ENCODE results near the gene ETV1. TPM values are rescaled to one million over a fixed set of nuclear protein-coding genes. Genes with fewer than 3 reads are reported as not detected.

ETV1 gene
- total and polyA plus RNA-seq, 9 of the 15 experiments (the other 6 are each of a cell fraction or from before 2014, with no cell fraction given) = 7.2 to 27.4 (median 14.0) TPM

DNA sequence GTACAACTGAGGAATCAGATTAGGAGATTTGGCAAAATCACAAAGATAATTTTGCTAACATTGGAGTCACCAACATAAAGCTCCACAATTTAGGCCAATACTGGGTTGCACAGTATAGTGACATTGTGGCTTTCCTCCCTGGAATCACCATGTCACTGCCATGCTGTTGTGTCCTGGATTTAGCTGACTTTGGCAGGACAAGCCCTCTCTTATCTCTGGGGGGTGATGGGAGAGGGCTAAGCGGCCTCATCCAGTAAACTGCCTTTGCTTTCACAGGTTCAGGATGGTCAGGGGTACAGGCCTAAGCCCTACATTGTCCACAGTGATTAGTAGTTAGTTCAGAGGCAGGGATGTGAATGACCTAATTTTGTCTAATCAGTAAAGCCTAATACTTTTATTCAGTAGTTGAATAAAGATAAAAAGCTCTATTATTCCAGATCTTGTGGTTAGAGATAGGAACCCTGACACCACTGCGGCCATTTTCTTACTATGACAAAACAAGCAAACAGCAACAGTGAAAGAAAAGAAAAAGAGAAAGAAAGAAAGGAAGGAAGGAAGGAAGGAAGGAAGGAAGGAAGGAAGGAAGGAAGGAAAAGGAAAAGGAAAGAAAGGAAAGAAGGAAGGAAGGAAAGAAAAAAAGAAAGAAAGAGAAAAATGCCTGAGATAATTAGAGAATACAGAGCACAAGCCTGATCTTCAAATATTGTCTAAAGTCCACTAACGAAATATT is 140.1 kb downstream of the ETV1 start (continued):
- TF ChIP-seq, protein P1, sequence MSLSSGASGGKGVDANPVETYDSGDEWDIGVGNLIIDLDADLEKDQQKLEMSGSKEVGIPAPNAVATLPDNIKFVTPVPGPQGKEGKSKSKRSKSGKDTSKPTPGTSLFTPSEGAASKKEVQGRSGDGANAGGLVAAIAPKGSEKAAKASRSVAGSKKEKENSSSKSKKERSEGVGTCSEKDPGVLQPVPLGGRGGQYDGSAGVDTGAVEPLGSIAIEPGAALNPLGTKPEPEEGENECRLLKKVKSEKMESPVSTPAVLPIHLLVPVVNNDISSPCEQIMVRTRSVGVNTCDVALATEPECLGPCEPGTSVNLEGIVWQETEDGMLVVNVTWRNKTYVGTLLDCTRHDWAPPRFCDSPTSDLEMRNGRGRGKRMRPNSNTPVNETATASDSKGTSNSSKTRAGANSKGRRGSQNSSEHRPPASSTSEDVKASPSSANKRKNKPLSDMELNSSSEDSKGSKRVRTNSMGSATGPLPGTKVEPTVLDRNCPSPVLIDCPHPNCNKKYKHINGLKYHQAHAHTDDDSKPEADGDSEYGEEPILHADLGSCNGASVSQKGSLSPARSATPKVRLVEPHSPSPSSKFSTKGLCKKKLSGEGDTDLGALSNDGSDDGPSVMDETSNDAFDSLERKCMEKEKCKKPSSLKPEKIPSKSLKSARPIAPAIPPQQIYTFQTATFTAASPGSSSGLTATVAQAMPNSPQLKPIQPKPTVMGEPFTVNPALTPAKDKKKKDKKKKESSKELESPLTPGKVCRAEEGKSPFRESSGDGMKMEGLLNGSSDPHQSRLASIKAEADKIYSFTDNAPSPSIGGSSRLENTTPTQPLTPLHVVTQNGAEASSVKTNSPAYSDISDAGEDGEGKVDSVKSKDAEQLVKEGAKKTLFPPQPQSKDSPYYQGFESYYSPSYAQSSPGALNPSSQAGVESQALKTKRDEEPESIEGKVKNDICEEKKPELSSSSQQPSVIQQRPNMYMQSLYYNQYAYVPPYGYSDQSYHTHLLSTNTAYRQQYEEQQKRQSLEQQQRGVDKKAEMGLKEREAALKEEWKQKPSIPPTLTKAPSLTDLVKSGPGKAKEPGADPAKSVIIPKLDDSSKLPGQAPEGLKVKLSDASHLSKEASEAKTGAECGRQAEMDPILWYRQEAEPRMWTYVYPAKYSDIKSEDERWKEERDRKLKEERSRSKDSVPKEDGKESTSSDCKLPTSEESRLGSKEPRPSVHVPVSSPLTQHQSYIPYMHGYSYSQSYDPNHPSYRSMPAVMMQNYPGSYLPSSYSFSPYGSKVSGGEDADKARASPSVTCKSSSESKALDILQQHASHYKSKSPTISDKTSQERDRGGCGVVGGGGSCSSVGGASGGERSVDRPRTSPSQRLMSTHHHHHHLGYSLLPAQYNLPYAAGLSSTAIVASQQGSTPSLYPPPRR (CRISPR knock-in tag; IDR thresholded peaks at IDR 0.05; ENCODE audit: borderline replicate concordance) = no peak
- TF ChIP-seq, protein P2, sequence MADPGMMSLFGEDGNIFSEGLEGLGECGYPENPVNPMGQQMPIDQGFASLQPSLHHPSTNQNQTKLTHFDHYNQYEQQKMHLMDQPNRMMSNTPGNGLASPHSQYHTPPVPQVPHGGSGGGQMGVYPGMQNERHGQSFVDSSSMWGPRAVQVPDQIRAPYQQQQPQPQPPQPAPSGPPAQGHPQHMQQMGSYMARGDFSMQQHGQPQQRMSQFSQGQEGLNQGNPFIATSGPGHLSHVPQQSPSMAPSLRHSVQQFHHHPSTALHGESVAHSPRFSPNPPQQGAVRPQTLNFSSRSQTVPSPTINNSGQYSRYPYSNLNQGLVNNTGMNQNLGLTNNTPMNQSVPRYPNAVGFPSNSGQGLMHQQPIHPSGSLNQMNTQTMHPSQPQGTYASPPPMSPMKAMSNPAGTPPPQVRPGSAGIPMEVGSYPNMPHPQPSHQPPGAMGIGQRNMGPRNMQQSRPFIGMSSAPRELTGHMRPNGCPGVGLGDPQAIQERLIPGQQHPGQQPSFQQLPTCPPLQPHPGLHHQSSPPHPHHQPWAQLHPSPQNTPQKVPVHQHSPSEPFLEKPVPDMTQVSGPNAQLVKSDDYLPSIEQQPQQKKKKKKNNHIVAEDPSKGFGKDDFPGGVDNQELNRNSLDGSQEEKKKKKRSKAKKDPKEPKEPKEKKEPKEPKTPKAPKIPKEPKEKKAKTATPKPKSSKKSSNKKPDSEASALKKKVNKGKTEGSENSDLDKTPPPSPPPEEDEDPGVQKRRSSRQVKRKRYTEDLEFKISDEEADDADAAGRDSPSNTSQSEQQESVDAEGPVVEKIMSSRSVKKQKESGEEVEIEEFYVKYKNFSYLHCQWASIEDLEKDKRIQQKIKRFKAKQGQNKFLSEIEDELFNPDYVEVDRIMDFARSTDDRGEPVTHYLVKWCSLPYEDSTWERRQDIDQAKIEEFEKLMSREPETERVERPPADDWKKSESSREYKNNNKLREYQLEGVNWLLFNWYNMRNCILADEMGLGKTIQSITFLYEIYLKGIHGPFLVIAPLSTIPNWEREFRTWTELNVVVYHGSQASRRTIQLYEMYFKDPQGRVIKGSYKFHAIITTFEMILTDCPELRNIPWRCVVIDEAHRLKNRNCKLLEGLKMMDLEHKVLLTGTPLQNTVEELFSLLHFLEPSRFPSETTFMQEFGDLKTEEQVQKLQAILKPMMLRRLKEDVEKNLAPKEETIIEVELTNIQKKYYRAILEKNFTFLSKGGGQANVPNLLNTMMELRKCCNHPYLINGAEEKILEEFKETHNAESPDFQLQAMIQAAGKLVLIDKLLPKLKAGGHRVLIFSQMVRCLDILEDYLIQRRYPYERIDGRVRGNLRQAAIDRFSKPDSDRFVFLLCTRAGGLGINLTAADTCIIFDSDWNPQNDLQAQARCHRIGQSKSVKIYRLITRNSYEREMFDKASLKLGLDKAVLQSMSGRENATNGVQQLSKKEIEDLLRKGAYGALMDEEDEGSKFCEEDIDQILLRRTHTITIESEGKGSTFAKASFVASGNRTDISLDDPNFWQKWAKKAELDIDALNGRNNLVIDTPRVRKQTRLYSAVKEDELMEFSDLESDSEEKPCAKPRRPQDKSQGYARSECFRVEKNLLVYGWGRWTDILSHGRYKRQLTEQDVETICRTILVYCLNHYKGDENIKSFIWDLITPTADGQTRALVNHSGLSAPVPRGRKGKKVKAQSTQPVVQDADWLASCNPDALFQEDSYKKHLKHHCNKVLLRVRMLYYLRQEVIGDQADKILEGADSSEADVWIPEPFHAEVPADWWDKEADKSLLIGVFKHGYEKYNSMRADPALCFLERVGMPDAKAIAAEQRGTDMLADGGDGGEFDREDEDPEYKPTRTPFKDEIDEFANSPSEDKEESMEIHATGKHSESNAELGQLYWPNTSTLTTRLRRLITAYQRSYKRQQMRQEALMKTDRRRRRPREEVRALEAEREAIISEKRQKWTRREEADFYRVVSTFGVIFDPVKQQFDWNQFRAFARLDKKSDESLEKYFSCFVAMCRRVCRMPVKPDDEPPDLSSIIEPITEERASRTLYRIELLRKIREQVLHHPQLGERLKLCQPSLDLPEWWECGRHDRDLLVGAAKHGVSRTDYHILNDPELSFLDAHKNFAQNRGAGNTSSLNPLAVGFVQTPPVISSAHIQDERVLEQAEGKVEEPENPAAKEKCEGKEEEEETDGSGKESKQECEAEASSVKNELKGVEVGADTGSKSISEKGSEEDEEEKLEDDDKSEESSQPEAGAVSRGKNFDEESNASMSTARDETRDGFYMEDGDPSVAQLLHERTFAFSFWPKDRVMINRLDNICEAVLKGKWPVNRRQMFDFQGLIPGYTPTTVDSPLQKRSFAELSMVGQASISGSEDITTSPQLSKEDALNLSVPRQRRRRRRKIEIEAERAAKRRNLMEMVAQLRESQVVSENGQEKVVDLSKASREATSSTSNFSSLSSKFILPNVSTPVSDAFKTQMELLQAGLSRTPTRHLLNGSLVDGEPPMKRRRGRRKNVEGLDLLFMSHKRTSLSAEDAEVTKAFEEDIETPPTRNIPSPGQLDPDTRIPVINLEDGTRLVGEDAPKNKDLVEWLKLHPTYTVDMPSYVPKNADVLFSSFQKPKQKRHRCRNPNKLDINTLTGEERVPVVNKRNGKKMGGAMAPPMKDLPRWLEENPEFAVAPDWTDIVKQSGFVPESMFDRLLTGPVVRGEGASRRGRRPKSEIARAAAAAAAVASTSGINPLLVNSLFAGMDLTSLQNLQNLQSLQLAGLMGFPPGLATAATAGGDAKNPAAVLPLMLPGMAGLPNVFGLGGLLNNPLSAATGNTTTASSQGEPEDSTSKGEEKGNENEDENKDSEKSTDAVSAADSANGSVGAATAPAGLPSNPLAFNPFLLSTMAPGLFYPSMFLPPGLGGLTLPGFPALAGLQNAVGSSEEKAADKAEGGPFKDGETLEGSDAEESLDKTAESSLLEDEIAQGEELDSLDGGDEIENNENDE (IDR thresholded peaks at IDR 0.05; ENCODE audit: low read depth, low read length) = no peak
- TF ChIP-seq, protein P3, sequence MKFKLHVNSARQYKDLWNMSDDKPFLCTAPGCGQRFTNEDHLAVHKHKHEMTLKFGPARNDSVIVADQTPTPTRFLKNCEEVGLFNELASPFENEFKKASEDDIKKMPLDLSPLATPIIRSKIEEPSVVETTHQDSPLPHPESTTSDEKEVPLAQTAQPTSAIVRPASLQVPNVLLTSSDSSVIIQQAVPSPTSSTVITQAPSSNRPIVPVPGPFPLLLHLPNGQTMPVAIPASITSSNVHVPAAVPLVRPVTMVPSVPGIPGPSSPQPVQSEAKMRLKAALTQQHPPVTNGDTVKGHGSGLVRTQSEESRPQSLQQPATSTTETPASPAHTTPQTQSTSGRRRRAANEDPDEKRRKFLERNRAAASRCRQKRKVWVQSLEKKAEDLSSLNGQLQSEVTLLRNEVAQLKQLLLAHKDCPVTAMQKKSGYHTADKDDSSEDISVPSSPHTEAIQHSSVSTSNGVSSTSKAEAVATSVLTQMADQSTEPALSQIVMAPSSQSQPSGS (CRISPR knock-in tag; IDR thresholded peaks at IDR 0.05) = no peak
- TF ChIP-seq SPI1 (IDR thresholded peaks at IDR 0.05; ENCODE audit: borderline replicate concordance, low read depth, low read length) (no peak), U2AF1 (optimal IDR thresholded peaks at IDR 0.05; ENCODE audit: low read depth, low read length) (no peak), ILK (tag; IDR thresholded peaks at IDR 0.05; ENCODE audit: borderline replicate concordance, low read depth) (peak; percentile 89; the same call in 1 of the 2 replicates), NRF1 (conservative IDR thresholded peaks at IDR 0.05 in 1 of 2, IDR thresholded peaks at IDR 0.05 in 1 of 2) (no peak), TRIM28 (IDR thresholded peaks at IDR 0.05) (no peak), HMG20B (CRISPR knock-in tag; IDR thresholded peaks at IDR 0.05) (no peak)
